WTC11 (cell line): ENCODE measurements around the gene SPATS2. TPM values are rescaled to one million over a fixed set of nuclear protein-coding genes. Genes with fewer than 3 reads are reported as not detected.

Experiments
- ATAC-seq: fragments of 200-7000 bp; cut with Tn5 transposase; 2 replicates; pipeline ENCODE4 v1.10.0; 2021; ENCODE audit warnings: mild to moderate bottlenecking, moderate library complexity
- CTCF ChIA-PET: fragments of 300-600 bp; sonication (Branson Sonifier 250); formaldehyde crosslinking; loops from one replicate; lab custom pipeline; 2021; ENCODE audit warnings: antibody characterized with exemption; lab: Charles Lee
- POLR2A ChIA-PET: fragments of 350-600 bp; sonication (Branson Sonifier 250); formaldehyde crosslinking; loops from one replicate; lab custom pipeline; 2021; ENCODE audit warnings: antibody characterized with exemption; lab: Charles Lee
- DNase-seq: peaks from one replicate; pipeline ENCODE4 v3.0.0; 2021; ENCODE audit warnings: low spot score
- H3K27ac Mint-ChIP-seq: 2 replicates; pipeline ENCODE4 v1.8.0; 2021; ENCODE audit warnings: mixed read lengths
- H3K27me3 Mint-ChIP-seq: 2 replicates; pipeline ENCODE4 v1.8.0; 2021; ENCODE audit warnings: low read depth, mild to moderate bottlenecking, moderate library complexity, mixed read lengths
- H3K36me3 Mint-ChIP-seq: 2 replicates; pipeline ENCODE4 v1.8.0; 2021; ENCODE audit warnings: mixed read lengths
- H3K4me1 Mint-ChIP-seq: 2 replicates; pipeline ENCODE4 v1.8.0; 2022; ENCODE audit warnings: mixed read lengths
- H3K4me3 Mint-ChIP-seq: 2 replicates; pipeline ENCODE4 v1.8.0; 2021; ENCODE audit warnings: mild to moderate bottlenecking, moderate library complexity, mixed read lengths
- H3K9me3 Mint-ChIP-seq: 2 replicates; pipeline ENCODE4 v1.8.0; 2021; ENCODE audit warnings: mixed read lengths
- E2F5 ChIP-seq: sonication (generic); formaldehyde crosslinking; IDR thresholded peaks from 2 replicates; pipeline ENCODE4 v1.8.1; 2022; ENCODE audit warnings: mild to moderate bottlenecking, moderate library complexity, missing genetic modification reagents
- EMX1 ChIP-seq: fragments of 250-450 bp; sonication (Bioruptor Pico); IDR thresholded peaks from 2 replicates; pipeline ENCODE4 v1.8.0; 2021; ENCODE audit warnings: mild to moderate bottlenecking
- ESRRA ChIP-seq: sonication (generic); formaldehyde crosslinking; IDR thresholded peaks from 2 replicates; pipeline ENCODE4 v1.8.1; 2022; ENCODE audit warnings: mild to moderate bottlenecking, missing genetic modification reagents, borderline replicate concordance
- FOXJ3 ChIP-seq: sonication (generic); formaldehyde crosslinking; IDR thresholded peaks from 2 replicates; pipeline ENCODE4 v1.9.0; 2021; ENCODE audit warnings: missing genetic modification reagents, mild to moderate bottlenecking, borderline replicate concordance
- FOXP1 ChIP-seq: sonication (generic); formaldehyde crosslinking; IDR thresholded peaks from 2 replicates; pipeline ENCODE4 v1.8.0; 2022; ENCODE audit warnings: missing genetic modification reagents, mild to moderate bottlenecking, moderate library complexity, borderline replicate concordance
- GABPB1 ChIP-seq: sonication (generic); formaldehyde crosslinking; IDR thresholded peaks from 2 replicates; pipeline ENCODE4 v1.8.1; 2023; ENCODE audit warnings: mild to moderate bottlenecking, missing genetic modification reagents
- GTF2I ChIP-seq: fragments of 250-450 bp; sonication (Bioruptor Pico); conservative IDR thresholded peaks from 2 replicates; pipeline ENCODE4 v1.4.0; 2021; ENCODE audit warnings: mild to moderate bottlenecking
- JUN ChIP-seq: sonication (generic); formaldehyde crosslinking; IDR thresholded peaks from 2 replicates; pipeline ENCODE4 v1.8.0; 2023; ENCODE audit warnings: mild to moderate bottlenecking, missing genetic modification reagents
- MAX ChIP-seq: sonication (generic); formaldehyde crosslinking; IDR thresholded peaks from 2 replicates; pipeline ENCODE4 v1.8.0; 2022; ENCODE audit warnings: mild to moderate bottlenecking, missing genetic modification reagents
- MYBL2 ChIP-seq: sonication (generic); formaldehyde crosslinking; IDR thresholded peaks from 2 replicates; pipeline ENCODE4 v1.8.1; 2023; ENCODE audit warnings: mild to moderate bottlenecking, moderate library complexity, missing genetic modification reagents
- NFE2L1 ChIP-seq: sonication (generic); formaldehyde crosslinking; IDR thresholded peaks from 2 replicates; pipeline ENCODE4 v1.8.1; 2023; ENCODE audit warnings: missing genetic modification reagents
- NFYB ChIP-seq: sonication (generic); formaldehyde crosslinking; conservative IDR thresholded peaks from 2 replicates; pipeline ENCODE4 v1.8.0; 2022; ENCODE audit warnings: low read depth, missing genetic modification reagents
- NR2C2 ChIP-seq: sonication (generic); formaldehyde crosslinking; IDR thresholded peaks from 2 replicates; pipeline ENCODE4 v1.8.0; 2022; ENCODE audit warnings: mild to moderate bottlenecking, missing genetic modification reagents
- OVOL2 ChIP-seq: fragments of 250-450 bp; sonication (Bioruptor Pico); IDR thresholded peaks from 2 replicates; pipeline ENCODE4 v1.9.0; 2021; ENCODE audit warnings: mild to moderate bottlenecking, borderline replicate concordance
- RORB ChIP-seq: fragments of 250-450 bp; sonication (Bioruptor Pico); IDR thresholded peaks from 2 replicates; pipeline ENCODE4 v1.9.0; 2021; ENCODE audit warnings: mild to moderate bottlenecking
- TP53 ChIP-seq: sonication (generic); formaldehyde crosslinking; IDR thresholded peaks from 2 replicates; pipeline ENCODE4 v1.8.1; 2023; ENCODE audit warnings: mild to moderate bottlenecking, missing genetic modification reagents
- USF1 ChIP-seq: sonication (generic); formaldehyde crosslinking; IDR thresholded peaks from 2 replicates; pipeline ENCODE4 v1.8.0; 2022; ENCODE audit warnings: mild to moderate bottlenecking, missing genetic modification reagents
- USF2 ChIP-seq: sonication (generic); formaldehyde crosslinking; IDR thresholded peaks from 2 replicates; pipeline ENCODE4 v1.8.1; 2023; ENCODE audit warnings: mild to moderate bottlenecking, missing genetic modification reagents, moderate library complexity
- ZNF121 ChIP-seq: sonication (generic); formaldehyde crosslinking; IDR thresholded peaks from 2 replicates; pipeline ENCODE4 v1.8.0; 2023; ENCODE audit warnings: missing genetic modification reagents
- ZNF219 ChIP-seq: sonication (generic); formaldehyde crosslinking; IDR thresholded peaks from 2 replicates; pipeline ENCODE4 v1.8.0; 2023; ENCODE audit warnings: missing genetic modification reagents, mild to moderate bottlenecking, borderline replicate concordance
- ZNF425 ChIP-seq: fragments of 250-450 bp; sonication (Bioruptor Pico); conservative IDR thresholded peaks from 2 replicates; pipeline ENCODE4 v1.9.0; 2021; ENCODE audit warnings: mild to moderate bottlenecking
- ZNF512 ChIP-seq: sonication (generic); formaldehyde crosslinking; IDR thresholded peaks from 2 replicates; pipeline ENCODE4 v1.8.1; 2022; ENCODE audit warnings: missing genetic modification reagents, borderline replicate concordance
- ZSCAN18 ChIP-seq: fragments of 250-450 bp; sonication (Bioruptor Pico); IDR thresholded peaks from 2 replicates; pipeline ENCODE4 v2.1.2; 2022; ENCODE audit warnings: mild to moderate bottlenecking, moderate library complexity
- total RNA-seq: library from RNA; stranded (reverse); gene quantifications from 3 replicates; pipeline ENCODE4 v1.2.3, GENCODE V29; 2021

The SPATS2 gene
- total RNA-seq, 1 experiment from 2014 or later, result 25.9 TPM

- POLR2A ChIA-PET, result no interaction called here
These were observed 174.7 kb downstream of the SPATS2 start for GRCh38 chr12:49541911-49542505.

GRCh38 chr12:49542592-49543160 lies 175.4 kb downstream of the SPATS2 start:
- no peak for TF ChIP-seq TP53
- no peak for TF ChIP-seq JUN (CRISPR knock-in tag)
- TF ChIP-seq GTF2I (CRISPR knock-in tag), result no peak
- no peak for TF ChIP-seq ZNF121 (CRISPR knock-in tag)
- no peak for TF ChIP-seq ZSCAN18 (CRISPR knock-in tag)
- TF ChIP-seq EMX1 (CRISPR knock-in tag), result no peak
- no peak for TF ChIP-seq FOXP1 (CRISPR knock-in tag)
- TF ChIP-seq ZNF219, result no peak
- no peak for TF ChIP-seq USF1
- no peak for TF ChIP-seq NR2C2 (CRISPR knock-in tag)
- TF ChIP-seq E2F5, result no peak
- TF ChIP-seq GABPB1 (CRISPR knock-in tag), result no peak
- no peak for TF ChIP-seq USF2 (CRISPR knock-in tag)
- no peak for TF ChIP-seq ZNF425 (CRISPR knock-in tag)
- TF ChIP-seq OVOL2 (CRISPR knock-in tag), result no peak
- no peak for TF ChIP-seq MAX (CRISPR knock-in tag)
- TF ChIP-seq ZNF512 (CRISPR knock-in tag), result no peak
- TF ChIP-seq MYBL2 (CRISPR knock-in tag), result no peak
- Mint-ChIP-seq H3K9me3 (no peaks in the 10 kb centered on the region), H3K4me1 (peaks cover 32% of the 10 kb centered on the region), H3K27me3 (peaks cover 95% of the 10 kb centered on the region), H3K27ac (no peak overlapping the region), H3K4me3 (no peak overlapping the region), H3K36me3 (no peaks in the 10 kb centered on the region)
- CTCF ChIA-PET, result interaction anchor here (0.8 to 4.9 kb wide), 4 partner anchors 10 to 196 kb away, joined by 3 to 34 read pairs (median 11); partner anchors contain the start of gene DNAJC22
- ATAC-seq (no peak), DNase-seq (no peak)
- POLR2A ChIA-PET, result no interaction called here

More at GRCh38 chr12:49541911-49542505, 174.7 kb downstream of the SPATS2 start:
- peaks cover 95% of the 10 kb centered on the region for H3K27me3 Mint-ChIP-seq
- CTCF ChIA-PET, result interaction anchor here (0.8 to 4.9 kb wide), 3 partner anchors 11 to 195 kb away, joined by 3 to 34 read pairs (median 11); partner anchors contain the start of gene DNAJC22
- peaks cover 38% of the 10 kb centered on the region for H3K4me1 Mint-ChIP-seq
- no peak for TF ChIP-seq FOXJ3 (CRISPR knock-in tag)
- no peak for TF ChIP-seq NFYB (CRISPR knock-in tag)
- TF ChIP-seq NFE2L1 (CRISPR knock-in tag), result no peak
- TF ChIP-seq RORB (CRISPR knock-in tag), result no peak
- no peak for TF ChIP-seq ESRRA
- TF ChIP-seq OVOL2 (CRISPR knock-in tag), result no peak
- ATAC-seq (no peak), DNase-seq (no peak)
- no peaks in the 10 kb centered on the region for H3K36me3 Mint-ChIP-seq
- no peak overlapping the region for H3K4me3 Mint-ChIP-seq
- no peaks in the 10 kb centered on the region for H3K9me3 Mint-ChIP-seq
- H3K27ac Mint-ChIP-seq, result no peak overlapping the region
